ENCODE results near the gene D2HGDH.

GRCh38 chr2:241739177-241739576, 4.7 kb downstream of the D2HGDH start:
- no peak for TF ChIP-seq GATA2 (IDR thresholded peaks at IDR 0.05; ENCODE audit: low read depth, low read length)
- TF ChIP-seq GATA3 (IDR thresholded peaks at IDR 0.05; ENCODE audit: low read depth, low read length) = no peak
